IMR-90 (cell line): ENCODE results near the gene MRPS18A. TPM values are rescaled to one million over a fixed set of nuclear protein-coding genes. Genes with fewer than 3 reads are reported as not detected.
"Not testable (repeated sequence)": the region's sequence is repeated elsewhere in the genome, so short reads cannot be mapped to it uniquely, and the experiment has no call there.

Experiments
- ATAC-seq: fragments of 200-7000 bp; cut with Tn5 transposase; 2 replicates; pipeline ENCODE4 v1.9.1; 2020; ENCODE audit warnings: low read depth, mild to moderate bottlenecking, moderate library complexity
- BruUV-seq: library from RNA; stranded (reverse); fragments of 400-500 nt; replicated peaks from 2 replicates; lab custom pipeline; 2021; lab: Mats Ljungman, UMichigan
- CTCF ChIA-PET: fragments of 300-600 bp; formaldehyde crosslinking; extraction: SDS; loops from one replicate; lab custom pipeline; 2021; ENCODE audit warnings: antibody characterized with exemption; lab: Yijun Ruan, JAX
- POLR2A ChIA-PET: fragments of 300-600 bp; sonication (Branson Sonifier 250); formaldehyde crosslinking; loops from one replicate; lab custom pipeline; 2022; ENCODE audit warnings: antibody characterized with exemption; ENCODE audit not compliant: unreplicated experiment; lab: Charles Lee
- DNase-seq: peaks from one replicate; pipeline ENCODE4 v3.0.0; 2013
- H2AFZ ChIP-seq: replicated peaks from 2 replicates; pipeline ENCODE3; 2013; ENCODE audit warnings: low read length, mild to moderate bottlenecking; ENCODE audit not compliant: poor library complexity
- H2AK5ac ChIP-seq: 2 replicates; pipeline ENCODE4 v1.6.1; 2013; ENCODE audit warnings: low read depth, low read length, inconsistent platforms
- H2AK9ac ChIP-seq: replicated peaks from 2 replicates; pipeline ENCODE3; 2013; ENCODE audit warnings: mild to moderate bottlenecking, low read depth, low read length, moderate library complexity; ENCODE audit not compliant: poor library complexity
- H2BK120ac ChIP-seq: 2 replicates; pipeline ENCODE4 v1.6.1; 2013; ENCODE audit warnings: low read depth, low read length, inconsistent platforms
- H2BK15ac ChIP-seq: 3 replicates; pipeline ENCODE4 v1.6.1; 2013; ENCODE audit warnings: low read depth, low read length, inconsistent platforms
- H2BK20ac ChIP-seq: 2 replicates; pipeline ENCODE4 v1.6.1; 2013; ENCODE audit warnings: low read depth, mild to moderate bottlenecking, inconsistent platforms, low read length, moderate library complexity
- H2BK5ac ChIP-seq: 2 replicates; pipeline ENCODE4 v1.6.1; 2013; ENCODE audit warnings: mild to moderate bottlenecking, low read depth, low read length, inconsistent platforms; ENCODE audit not compliant: poor library complexity, severe bottlenecking
- H3K14ac ChIP-seq: replicated peaks from 2 replicates; pipeline ENCODE4 v1.6.1; 2013; ENCODE audit warnings: low read depth, low read length, inconsistent platforms
- H3K18ac ChIP-seq: 2 replicates; pipeline ENCODE4 v1.6.1; 2013; ENCODE audit warnings: low read depth, low read length, control low read depth
- H3K23ac ChIP-seq: 2 replicates; pipeline ENCODE4 v1.6.1; 2013; ENCODE audit warnings: low read depth, low read length, inconsistent platforms
- H3K27ac ChIP-seq: 2 replicates; pipeline ENCODE4 v1.5.1; 2013; ENCODE audit warnings: mild to moderate bottlenecking, control low read depth, low read length; ENCODE audit not compliant: insufficient read depth
- H3K27me3 ChIP-seq: 2 replicates; pipeline ENCODE4 v1.6.1; 2013; ENCODE audit warnings: low read length; ENCODE audit not compliant: control insufficient read depth, insufficient read depth
- H3K36me3 ChIP-seq: 2 replicates; pipeline ENCODE4 v1.6.1; 2013; ENCODE audit warnings: low read length, mixed read lengths; ENCODE audit not compliant: control insufficient read depth, insufficient read depth
- H3K4ac ChIP-seq: 2 replicates; pipeline ENCODE4 v1.6.1; 2013; ENCODE audit warnings: low read depth, low read length, inconsistent platforms
- H3K4me1 ChIP-seq: 2 replicates; pipeline ENCODE4 v1.6.1; 2013; ENCODE audit warnings: low read length, mixed read lengths; ENCODE audit not compliant: control insufficient read depth, insufficient read depth
- H3K4me2 ChIP-seq: 2 replicates; pipeline ENCODE4 v1.6.1; 2013; ENCODE audit warnings: low read depth, mild to moderate bottlenecking, control low read depth, low read length, moderate library complexity
- H3K4me3 ChIP-seq: 2 replicates; pipeline ENCODE4 v1.5.1; 2013; ENCODE audit warnings: low read depth, mild to moderate bottlenecking, control low read depth, low read length, moderate library complexity; ENCODE audit not compliant: insufficient read depth
- H3K56ac ChIP-seq: 2 replicates; pipeline ENCODE4 v1.6.1; 2013; ENCODE audit warnings: low read length, inconsistent platforms; ENCODE audit not compliant: insufficient read depth; ENCODE audit errors: extremely low read depth
- H3K79me1 ChIP-seq, 2 experiments: 2 replicates each; pipeline ENCODE4 v1.6.1; 2013; ENCODE audit warnings: low read length in 2 of 2, inconsistent platforms in 1 of 2, low read depth in 1 of 2
- H3K9ac ChIP-seq: 2 replicates; pipeline ENCODE4 v1.6.1; 2013; ENCODE audit warnings: low read depth, low read length, control low read depth
- H3K9me1 ChIP-seq: 2 replicates; pipeline ENCODE4 v1.6.1; 2013; ENCODE audit warnings: low read length, inconsistent platforms; ENCODE audit not compliant: insufficient read depth
- H3K9me3 ChIP-seq: 2 replicates; pipeline ENCODE4 v1.6.1; 2013; ENCODE audit warnings: low read length; ENCODE audit not compliant: control insufficient read depth, insufficient read depth
- H4K20me1 ChIP-seq: 2 replicates; pipeline ENCODE4 v1.6.1; 2013; ENCODE audit warnings: low read length, inconsistent platforms; ENCODE audit not compliant: insufficient read depth
- H4K5ac ChIP-seq: 2 replicates; pipeline ENCODE4 v1.6.1; 2013; ENCODE audit warnings: mild to moderate bottlenecking, low read depth, low read length, control low read depth
- H4K8ac ChIP-seq, 2 experiments: 2 replicates each; pipeline ENCODE4 v1.6.1; 2013; ENCODE audit warnings: low read depth in 2 of 2, low read length in 2 of 2, control low read depth in 1 of 2, inconsistent platforms in 1 of 2
- H4K91ac ChIP-seq: 2 replicates; pipeline ENCODE4 v1.6.1; 2013; ENCODE audit warnings: low read depth, low read length, inconsistent platforms; ENCODE audit not compliant: insufficient read depth
- WGBS, 2 experiments: methylation state at CpG; one replicate each; pipeline versions ENCODE4 v1.1.5 to v1.1.7; 2013; ENCODE audit warnings: missing lambda C conversion rate in 2 of 2; ENCODE audit not compliant: insufficient read length in 1 of 2; ENCODE audit errors: extremely low coverage in 2 of 2; 5-methylcytosine and 5-hydroxymethylcytosine counted together
- dilution Hi-C: fragments of 300-500 bp; cut with HindIII; formaldehyde crosslinking; loops from one replicate; pipeline ENCODE4 v1.14.3; 2018; ENCODE audit warnings: low sequenced_read_pairs; ENCODE audit not compliant: unreplicated experiment
- in situ Hi-C: fragments of 300-500 bp; cut with MboI; formaldehyde crosslinking; loops from 3 replicates; pipeline ENCODE4 v1.14.3; 2019; ENCODE audit warnings: low sequenced_read_pairs, inconsistent platforms, mixed read lengths
- intact Hi-C: fragments of 100-400 bp; cut with micrococcal nuclease; formaldehyde crosslinking; loops from 2 replicates; pipeline ENCODE4 v1.10.0; 2022
- polyA plus RNA-seq, 3 experiments: library from polyadenylated mRNA; depleted of rRNA; stranded (reverse); fragments of >200 nt; gene quantifications; 2 replicates each; pipeline ENCODE4 v1.2.3, GENCODE V29; 2012; ENCODE audit warnings: low replicate concordance in 1 of 3
- total RNA-seq: library from RNA; depleted of rRNA; stranded (reverse); fragments of >200 nt; gene quantifications from 2 replicates; pipeline ENCODE4 v1.2.3, GENCODE V29; 2012

Gene MRPS18A
- total and polyA plus RNA-seq, 2 of the 4 experiments (the other 2 are of a cell fraction) = 47.0 to 56.6 TPM

GRCh38 chr6:43700939-43701560 is 13.5 kb upstream of the MRPS18A start:
- H3K4me1 ChIP-seq = peaks cover 27% of the 10 kb centered on the region
- not testable (repeated sequence) for BruUV-seq
- CTCF ChIA-PET = interaction anchor here (1.6 kb wide), 1 partner anchor 8 kb away, joined by 3 read pairs; no protein-coding TSS in a partner anchor

More at GRCh38 chr6:43700939-43701560, 13.5 kb upstream of the MRPS18A start:
- DNase-seq, H2AFZ ChIP-seq, H2BK5ac ChIP-seq, H3K27ac ChIP-seq, H3K9ac ChIP-seq, H3K23ac ChIP-seq, H4K20me1 ChIP-seq, H3K4me3 ChIP-seq, H2BK120ac ChIP-seq, H3K4me2 ChIP-seq, H2AK5ac ChIP-seq, ATAC-seq, H3K36me3 ChIP-seq, POLR2A ChIA-PET, H3K18ac ChIP-seq, H2AK9ac ChIP-seq, H2BK15ac ChIP-seq, H3K14ac ChIP-seq, H3K56ac ChIP-seq, H4K5ac ChIP-seq, H3K9me3 ChIP-seq, dilution Hi-C loops, H4K8ac ChIP-seq, H3K79me1 ChIP-seq, H4K91ac ChIP-seq, H2BK20ac ChIP-seq, intact Hi-C loops, H3K27me3 ChIP-seq, H3K4ac ChIP-seq, in situ Hi-C loops: not testable (repeated sequence)
- WGBS, 2 experiments = no CpG with 5 or more reads among the region's 10 CpGs
- peaks cover 22% of the 10 kb centered on the region for H3K9me1 ChIP-seq
